GM23338 (cell line): ENCODE data around the gene EHF. TPM values are rescaled to one million over a fixed set of nuclear protein-coding genes. Genes with fewer than 3 reads are reported as not detected.
A peak's percentile ranks its signal among the peaks of the same experiment; 100 is the strongest.

Experiments
- ATAC-seq: fragments of 200-7000 bp; cut with Tn5 transposase; 3 replicates; pipeline ENCODE4 v1.9.1; 2020
- DNase-seq: peaks from one replicate; pipeline ENCODE4 v3.0.0-alpha.2; 2015; ENCODE audit warnings: low spot score
- H2AFZ ChIP-seq: fragments of 200-600 bp; sonication (generic); 2 replicates; pipeline ENCODE4 v1.8.0; 2016; ENCODE audit warnings: antibody characterized with exemption, mild to moderate bottlenecking, moderate library complexity
- H3F3A ChIP-seq: fragments of 200-600 bp; sonication (generic); replicated peaks from 2 replicates; pipeline ENCODE4 v1.8.0; 2017; ENCODE audit warnings: antibody characterized with exemption, mixed run types, low read depth
- H3K27ac ChIP-seq: fragments of 200-600 bp; sonication (generic); 2 replicates; pipeline ENCODE4 v1.6.1; 2016; ENCODE audit warnings: low read depth
- H3K27me3 ChIP-seq: fragments of 200-600 bp; sonication (generic); 2 replicates; pipeline ENCODE4 v1.8.0; 2016; ENCODE audit warnings: mild to moderate bottlenecking, mixed run types, moderate library complexity; ENCODE audit not compliant: insufficient read depth
- H3K36me3 ChIP-seq: fragments of 200-600 bp; sonication (generic); 2 replicates; pipeline ENCODE4 v1.8.0; 2016; ENCODE audit warnings: mild to moderate bottlenecking; ENCODE audit not compliant: insufficient read depth
- H3K4me1 ChIP-seq: fragments of 200-600 bp; sonication (generic); 2 replicates; pipeline ENCODE4 v1.8.0; 2016; ENCODE audit warnings: mild to moderate bottlenecking, moderate library complexity; ENCODE audit not compliant: insufficient read depth
- H3K4me2 ChIP-seq: fragments of 200-600 bp; sonication (generic); 2 replicates; pipeline ENCODE4 v1.7.1; 2017; ENCODE audit warnings: mixed run types
- H3K4me3 ChIP-seq: fragments of 200-600 bp; sonication (generic); 2 replicates; pipeline ENCODE4 v1.6.1; 2016; ENCODE audit warnings: mixed run types
- H3K79me2 ChIP-seq: fragments of 200-600 bp; sonication (generic); replicated peaks from 2 replicates; pipeline ENCODE4 v1.8.0; 2017; ENCODE audit warnings: mild to moderate bottlenecking; ENCODE audit not compliant: insufficient read depth
- H3K9me2 ChIP-seq: fragments of 200-600 bp; sonication (generic); 2 replicates; pipeline ENCODE4 v1.8.0; 2017; ENCODE audit not compliant: insufficient read depth
- H4K20me1 ChIP-seq: fragments of 200-600 bp; sonication (generic); replicated peaks from 2 replicates; pipeline ENCODE4 v1.8.0; 2017; ENCODE audit warnings: mild to moderate bottlenecking; ENCODE audit not compliant: insufficient read depth
- H3K27ac Mint-ChIP-seq: 2 replicates; pipeline ENCODE4 v1.8.0; 2020; ENCODE audit warnings: inconsistent platforms, mild to moderate bottlenecking, moderate library complexity, mixed read lengths
- H3K27me3 Mint-ChIP-seq: 3 replicates; pipeline ENCODE4 v1.8.0; 2022; ENCODE audit warnings: low read depth, mild to moderate bottlenecking, moderate library complexity, mixed read lengths, inconsistent platforms; ENCODE audit not compliant: insufficient read depth, poor library complexity
- H3K36me3 Mint-ChIP-seq: 3 replicates; pipeline ENCODE4 v1.8.0; 2021; ENCODE audit warnings: low read depth, mild to moderate bottlenecking, inconsistent platforms, moderate library complexity, mixed read lengths
- H3K4me1 Mint-ChIP-seq: 3 replicates; pipeline ENCODE4 v1.8.0; 2020; ENCODE audit warnings: mild to moderate bottlenecking, inconsistent platforms, mixed read lengths
- H3K4me3 Mint-ChIP-seq: 3 replicates; pipeline ENCODE4 v1.8.0; 2021; ENCODE audit warnings: moderate library complexity, mild to moderate bottlenecking, inconsistent platforms, mixed read lengths
- H3K9me3 Mint-ChIP-seq: 3 replicates; pipeline ENCODE4 v1.8.0; 2020; ENCODE audit warnings: moderate library complexity, mild to moderate bottlenecking, inconsistent platforms, mixed read lengths
- CREB1 ChIP-seq: fragments of 250-450 bp; sonication (Bioruptor Pico); IDR thresholded peaks from 2 replicates; pipeline ENCODE4 v1.5.0; 2020; ENCODE audit warnings: low read depth, mild to moderate bottlenecking, moderate library complexity
- EZH2phosphoT487 ChIP-seq: fragments of 200-600 bp; sonication (generic); IDR thresholded peaks from one replicate; pipeline ENCODE4 v1.8.1; 2018; ENCODE audit warnings: antibody characterized with exemption; ENCODE audit not compliant: unreplicated experiment
- JUNB ChIP-seq: IDR thresholded peaks from one replicate; pipeline ENCODE4 v1.6.1; 2016; ENCODE audit warnings: antibody characterized with exemption; ENCODE audit not compliant: unreplicated experiment
- NANOG ChIP-seq: IDR thresholded peaks from 2 replicates; pipeline ENCODE4 v1.6.1; 2016; ENCODE audit warnings: antibody characterized with exemption, borderline replicate concordance
- POLR2AphosphoS5 ChIP-seq: IDR thresholded peaks from 2 replicates; pipeline ENCODE4 v1.6.1; 2016; ENCODE audit warnings: antibody characterized with exemption, low read depth
- STAT1 ChIP-seq: IDR thresholded peaks from one replicate; pipeline ENCODE4 v1.6.1; 2016; ENCODE audit warnings: antibody characterized with exemption; ENCODE audit not compliant: unreplicated experiment
- ZNF114 ChIP-seq: fragments of 250-450 bp; sonication (Bioruptor Pico); IDR thresholded peaks from 2 replicates; pipeline ENCODE4 v1.5.0; 2020; ENCODE audit warnings: mild to moderate bottlenecking, moderate library complexity
- ZNF331 ChIP-seq: fragments of 250-450 bp; sonication (Bioruptor Pico); IDR thresholded peaks from 2 replicates; pipeline ENCODE4 v1.5.0; 2020; ENCODE audit warnings: low read depth, mild to moderate bottlenecking, moderate library complexity
- polyA plus RNA-seq: library from polyadenylated mRNA; unstranded; fragments of >200 nt; fragmentation: Nextera tagmentation; extraction: Ambion mirVana; gene quantifications from 2 replicates; pipeline ENCODE4 v1.2.1, GENCODE V29; 2016
- total RNA-seq: library from RNA; depleted of rRNA; stranded (reverse); fragments of >200 nt; shearing (Covaris generic); gene quantifications from 2 replicates; pipeline ENCODE4 v1.2.3, GENCODE V29; 2014
- TF ChIP-seq, protein P1 (sequence below), 2 experiments: fragments of 200-600 bp in 1 of 2; sonication (generic) in 1 of 2; conservative IDR thresholded peaks; 2 replicates each; pipeline versions ENCODE4 v1.5.1 to v1.6.1; 2016 to 2017; ENCODE audit warnings: antibody characterized with exemption in 2 of 2, low read depth in 2 of 2, mild to moderate bottlenecking in 2 of 2, moderate library complexity in 1 of 2
- TF ChIP-seq, protein P2 (sequence below): IDR thresholded peaks from one replicate; pipeline ENCODE4 v1.6.1; 2018; ENCODE audit warnings: antibody characterized with exemption; ENCODE audit not compliant: unreplicated experiment
- TF ChIP-seq, protein P3 (sequence below): IDR thresholded peaks from 2 replicates; pipeline ENCODE4 v1.6.1; 2016; ENCODE audit warnings: antibody characterized with exemption

Gene EHF
- total and polyA plus RNA-seq, 2 experiments from 2014 or later: not detected

DNA sequence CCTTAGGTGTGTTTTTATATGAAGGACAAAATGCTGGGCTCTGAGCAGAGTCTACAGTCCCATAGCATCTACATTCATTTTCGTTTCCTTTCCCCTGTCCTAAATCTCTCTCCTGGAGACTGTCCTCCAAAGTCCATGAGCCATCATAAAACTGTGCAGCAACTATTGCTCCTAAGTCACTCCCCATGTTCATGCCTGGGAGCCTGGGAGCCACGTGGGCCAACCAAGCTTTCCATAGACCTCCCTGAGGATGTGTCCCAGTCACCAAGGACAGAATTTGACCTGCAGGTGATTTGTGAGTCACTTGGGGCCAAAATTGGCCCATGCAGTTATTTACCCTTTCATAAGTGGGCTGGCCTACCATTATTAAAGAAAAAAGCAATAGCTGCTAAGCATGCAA is 28.7 kb downstream of the EHF start (continued):
- TF ChIP-seq, protein P1, sequence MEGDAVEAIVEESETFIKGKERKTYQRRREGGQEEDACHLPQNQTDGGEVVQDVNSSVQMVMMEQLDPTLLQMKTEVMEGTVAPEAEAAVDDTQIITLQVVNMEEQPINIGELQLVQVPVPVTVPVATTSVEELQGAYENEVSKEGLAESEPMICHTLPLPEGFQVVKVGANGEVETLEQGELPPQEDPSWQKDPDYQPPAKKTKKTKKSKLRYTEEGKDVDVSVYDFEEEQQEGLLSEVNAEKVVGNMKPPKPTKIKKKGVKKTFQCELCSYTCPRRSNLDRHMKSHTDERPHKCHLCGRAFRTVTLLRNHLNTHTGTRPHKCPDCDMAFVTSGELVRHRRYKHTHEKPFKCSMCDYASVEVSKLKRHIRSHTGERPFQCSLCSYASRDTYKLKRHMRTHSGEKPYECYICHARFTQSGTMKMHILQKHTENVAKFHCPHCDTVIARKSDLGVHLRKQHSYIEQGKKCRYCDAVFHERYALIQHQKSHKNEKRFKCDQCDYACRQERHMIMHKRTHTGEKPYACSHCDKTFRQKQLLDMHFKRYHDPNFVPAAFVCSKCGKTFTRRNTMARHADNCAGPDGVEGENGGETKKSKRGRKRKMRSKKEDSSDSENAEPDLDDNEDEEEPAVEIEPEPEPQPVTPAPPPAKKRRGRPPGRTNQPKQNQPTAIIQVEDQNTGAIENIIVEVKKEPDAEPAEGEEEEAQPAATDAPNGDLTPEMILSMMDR (conservative IDR thresholded peaks at IDR 0.05; ENCODE audit: low read depth in 2 of 2): no peak

DNA sequence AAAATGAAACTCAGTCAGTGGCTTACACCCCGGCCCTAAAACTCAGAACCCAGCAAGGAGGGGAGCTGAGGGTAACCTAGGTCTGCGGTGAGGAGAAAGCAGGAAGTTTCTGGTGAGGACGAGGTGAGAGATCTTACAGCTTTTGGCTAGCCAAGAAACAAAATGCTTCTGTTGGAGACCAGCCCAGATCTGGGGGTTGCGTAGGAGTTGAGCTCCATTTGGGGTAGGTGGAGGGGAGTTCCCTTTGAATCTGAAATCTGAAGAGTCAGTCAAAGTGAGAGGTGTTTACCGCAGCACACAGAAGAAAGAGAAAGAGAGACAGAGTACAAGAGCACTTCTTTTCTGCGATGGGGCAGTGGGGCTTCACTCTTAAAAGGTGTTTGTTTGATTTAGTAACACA is 29.6 kb downstream of the EHF start:
- Histone ChIP-seq H3F3A (no peaks in the 10 kb centered on the region), H3K27ac (no peak overlapping the region), H2AFZ (peak overlapping the region; percentile 63; the same call in 1 of the 2 replicates), H3K27me3 (no peaks in the 10 kb centered on the region), H4K20me1 (no peaks in the 10 kb centered on the region), H3K4me2 (no peak overlapping the region), H3K36me3 (no peaks in the 10 kb centered on the region), H3K9me2 (peaks cover 10% of the 10 kb centered on the region; the same call in 1 of the 2 replicates), H3K4me1 (peaks cover 30% of the 10 kb centered on the region), H3K79me2 (no peaks in the 10 kb centered on the region), H3K4me3 (no peak overlapping the region)
- no peak for ATAC-seq
- no peak for DNase-seq
- Mint-ChIP-seq H3K27ac (no peak overlapping the region), H3K27me3 (peaks cover 1% of the 10 kb centered on the region), H3K4me1 (peaks cover 35% of the 10 kb centered on the region), H3K4me3 (no peak overlapping the region), H3K36me3 (no peaks in the 10 kb centered on the region), H3K9me3 (0 out of 3 replicates have a peak, but pooled peaks cover 3% of the 10 kb centered on the region)
- TF ChIP-seq, protein P1 (conservative IDR thresholded peaks at IDR 0.05; ENCODE audit: low read depth in 2 of 2): no peak
- TF ChIP-seq NANOG (no peak), JUNB (no peak), EZH2phosphoT487 (no peak), STAT1 (no peak), ZNF331 (no peak), ZNF114 (no peak), CREB1 (CRISPR knock-in tag) (no peak), POLR2AphosphoS5 (no peak)
- TF ChIP-seq, protein P2, sequence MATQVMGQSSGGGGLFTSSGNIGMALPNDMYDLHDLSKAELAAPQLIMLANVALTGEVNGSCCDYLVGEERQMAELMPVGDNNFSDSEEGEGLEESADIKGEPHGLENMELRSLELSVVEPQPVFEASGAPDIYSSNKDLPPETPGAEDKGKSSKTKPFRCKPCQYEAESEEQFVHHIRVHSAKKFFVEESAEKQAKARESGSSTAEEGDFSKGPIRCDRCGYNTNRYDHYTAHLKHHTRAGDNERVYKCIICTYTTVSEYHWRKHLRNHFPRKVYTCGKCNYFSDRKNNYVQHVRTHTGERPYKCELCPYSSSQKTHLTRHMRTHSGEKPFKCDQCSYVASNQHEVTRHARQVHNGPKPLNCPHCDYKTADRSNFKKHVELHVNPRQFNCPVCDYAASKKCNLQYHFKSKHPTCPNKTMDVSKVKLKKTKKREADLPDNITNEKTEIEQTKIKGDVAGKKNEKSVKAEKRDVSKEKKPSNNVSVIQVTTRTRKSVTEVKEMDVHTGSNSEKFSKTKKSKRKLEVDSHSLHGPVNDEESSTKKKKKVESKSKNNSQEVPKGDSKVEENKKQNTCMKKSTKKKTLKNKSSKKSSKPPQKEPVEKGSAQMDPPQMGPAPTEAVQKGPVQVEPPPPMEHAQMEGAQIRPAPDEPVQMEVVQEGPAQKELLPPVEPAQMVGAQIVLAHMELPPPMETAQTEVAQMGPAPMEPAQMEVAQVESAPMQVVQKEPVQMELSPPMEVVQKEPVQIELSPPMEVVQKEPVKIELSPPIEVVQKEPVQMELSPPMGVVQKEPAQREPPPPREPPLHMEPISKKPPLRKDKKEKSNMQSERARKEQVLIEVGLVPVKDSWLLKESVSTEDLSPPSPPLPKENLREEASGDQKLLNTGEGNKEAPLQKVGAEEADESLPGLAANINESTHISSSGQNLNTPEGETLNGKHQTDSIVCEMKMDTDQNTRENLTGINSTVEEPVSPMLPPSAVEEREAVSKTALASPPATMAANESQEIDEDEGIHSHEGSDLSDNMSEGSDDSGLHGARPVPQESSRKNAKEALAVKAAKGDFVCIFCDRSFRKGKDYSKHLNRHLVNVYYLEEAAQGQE: no peak
- TF ChIP-seq, protein P3, sequence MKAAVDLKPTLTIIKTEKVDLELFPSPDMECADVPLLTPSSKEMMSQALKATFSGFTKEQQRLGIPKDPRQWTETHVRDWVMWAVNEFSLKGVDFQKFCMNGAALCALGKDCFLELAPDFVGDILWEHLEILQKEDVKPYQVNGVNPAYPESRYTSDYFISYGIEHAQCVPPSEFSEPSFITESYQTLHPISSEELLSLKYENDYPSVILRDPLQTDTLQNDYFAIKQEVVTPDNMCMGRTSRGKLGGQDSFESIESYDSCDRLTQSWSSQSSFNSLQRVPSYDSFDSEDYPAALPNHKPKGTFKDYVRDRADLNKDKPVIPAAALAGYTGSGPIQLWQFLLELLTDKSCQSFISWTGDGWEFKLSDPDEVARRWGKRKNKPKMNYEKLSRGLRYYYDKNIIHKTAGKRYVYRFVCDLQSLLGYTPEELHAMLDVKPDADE: no peak
